ENCODE measurements around the gene ASF1B. TPM values are rescaled to one million over a fixed set of nuclear protein-coding genes. Genes with fewer than 3 reads are reported as not detected.

Gene ASF1B
- total RNA-seq, 1 experiment from 2014 or later = 78.1 TPM

GRCh38 chr19:14070268-14071050 is 65.9 kb downstream of the ASF1B start:
- H3K9me2 ChIP-seq (ENCODE audit: insufficient read depth) = no peaks in the 10 kb centered on the region
- no peaks in the 10 kb centered on the region for H3K36me3 ChIP-seq (ENCODE audit: control insufficient read depth in 1 of 2, insufficient read depth in 2 of 2, low read length in 2 of 2)
- H3K79me2 ChIP-seq (ENCODE audit: insufficient read depth, low read length) = no peaks in the 10 kb centered on the region
- ChIA-PET POLR2A (no interaction called here), CTCF (interaction anchor here (1.0 to 6.6 kb wide), 3 partner anchors 11 to 66 kb away, joined by 3 to 83 read pairs (median 7); partner anchors contain the start of genes ASF1B and PALM3), RAD21 (ENCODE audit: low non-redundant PET in 1 of 2, low total read pairs in 2 of 2, uncharacterized antibody in 2 of 2, unreplicated experiment in 2 of 2) (no interaction called here)
- H4K20me1 ChIP-seq (ENCODE audit: insufficient read depth) = no peaks in the 10 kb centered on the region
- no peaks in the 10 kb centered on the region; a peak in 1 of 4 replicates for H3K9me3 ChIP-seq (ENCODE audit: control insufficient read depth in 1 of 2, insufficient read depth in 1 of 2, low read depth in 1 of 2, low read length in 2 of 2)
- DNase-seq (ENCODE audit: low read depth, low spot score) (no peak), ATAC-seq (no peak)
- no peak overlapping the region for H3K4me3 ChIP-seq (replicated peaks in 1 of 2; ENCODE audit: low read depth in 1 of 2, low read length in 2 of 2)
- H3K27me3 ChIP-seq (ENCODE audit: insufficient read depth, low read length) = no peaks in the 10 kb centered on the region
- no TSS peak for BruUV-seq (replicated peaks)
- peaks cover 17 to 35% of the 10 kb centered on the region in 2 experiments for H3K4me1 ChIP-seq (ENCODE audit: control insufficient read depth in 1 of 2, insufficient read depth in 2 of 2, low read length in 2 of 2)
- no peak overlapping the region for H3K9ac ChIP-seq (ENCODE audit: low read length)
- H3K4me2 ChIP-seq (ENCODE audit: low read length) = no peak overlapping the region
- no peak overlapping the region for H3K27ac ChIP-seq (ENCODE audit: low read depth, low read length)
- intact Hi-C loops (cut with micrococcal nuclease) = loop anchor here (5.0 to 10.0 kb wide), 2 partner anchors 42 to 286 kb away; a partner anchor contains a TSS
- H2AFZ ChIP-seq (ENCODE audit: low read depth, low read length, poor library complexity, severe bottlenecking) = no peak overlapping the region
- TF ChIP-seq ZBTB33 (IDR thresholded peaks at IDR 0.05; ENCODE audit: extremely low read depth, insufficient replicate concordance, low read length) = no peak
- no peak for TF ChIP-seq SP1 (IDR thresholded peaks at IDR 0.05; ENCODE audit: low read depth)
- TF ChIP-seq TCF7L2 (IDR thresholded peaks at IDR 0.05; ENCODE audit: borderline replicate concordance, extremely low read depth, insufficient read depth, insufficient read length) = no peak
- TF ChIP-seq ATF3 (IDR thresholded peaks at IDR 0.05) = no peak

Other genes with a start within 250 kb of the ASF1B start
- gene BRME1, start 230.5 kb downstream of the ASF1B start, total RNA-seq (2021; ENCODE audit: unreplicated experiment) = 1.7 TPM
- gene CC2D1A, start 230.4 kb downstream of the ASF1B start, total RNA-seq (2021; ENCODE audit: unreplicated experiment) = 51.5 TPM
- 0.71 TPM for gene PODNL1, start 198.2 kb downstream of the ASF1B start, total RNA-seq (2021; ENCODE audit: unreplicated experiment)
- 46.2 TPM for gene DCAF15, start 184.1 kb downstream of the ASF1B start, total RNA-seq (2021; ENCODE audit: unreplicated experiment)
- 16.3 TPM for gene RFX1, start 130.3 kb downstream of the ASF1B start, total RNA-seq (2021; ENCODE audit: unreplicated experiment)
- not detected for gene RLN3, start 108.4 kb downstream of the ASF1B start, total RNA-seq (2021; ENCODE audit: unreplicated experiment)
- gene IL27RA, start 104.8 kb downstream of the ASF1B start, total RNA-seq (2021; ENCODE audit: unreplicated experiment) = 18.3 TPM
- gene PALM3, start 74.5 kb downstream of the ASF1B start, total RNA-seq (2021; ENCODE audit: unreplicated experiment) = 3.3 TPM
- 5.2 TPM for gene MISP3, start 63.8 kb downstream of the ASF1B start, total RNA-seq (2021; ENCODE audit: unreplicated experiment)
- gene C19orf67, start 50.8 kb downstream of the ASF1B start, total RNA-seq (2021; ENCODE audit: unreplicated experiment) = not detected
- 62.9 TPM for gene SAMD1, start 45.8 kb downstream of the ASF1B start, total RNA-seq (2021; ENCODE audit: unreplicated experiment)
- gene PRKACA, start 18.8 kb downstream of the ASF1B start, total RNA-seq (2021; ENCODE audit: unreplicated experiment) = 95.7 TPM
- 88.6 TPM for gene ADGRL1, start 69.6 kb upstream of the ASF1B start, total RNA-seq (2021; ENCODE audit: unreplicated experiment)
- 98.1 TPM for gene ADGRE5, start 244.9 kb upstream of the ASF1B start, total RNA-seq (2021; ENCODE audit: unreplicated experiment)

Data from HCT116 (cell line).